ENCODE results near the gene TRAPPC6A.

TRAPPC6A gene

GRCh38 chr19:45186509-45187334 lies 8.7 kb upstream of the TRAPPC6A start:
- FAIRE-seq (no peak), DNase-seq (ENCODE audit: insufficient read length, low spot score) (no peak)

GRCh38 chr19:45184115-45184514 lies 6.1 kb upstream of the TRAPPC6A start:
- DNase-seq (ENCODE audit: insufficient read length, low spot score) (no peak), FAIRE-seq (no peak)

- no peak for FAIRE-seq
- DNase-seq (ENCODE audit: insufficient read length, low spot score) = no peak
Observed at GRCh38 chr19:45182758-45183157, 4.7 kb upstream of the TRAPPC6A start.

GRCh38 chr19:45180936-45181335 lies 2.9 kb upstream of the TRAPPC6A start:
- no peak for DNase-seq (ENCODE audit: insufficient read length, low spot score)

GRCh38 chr19:45179892-45180370 lies 1.9 kb upstream of the TRAPPC6A start:
- no peak for DNase-seq (ENCODE audit: insufficient read length, low spot score)
- no peak for FAIRE-seq

More at GRCh38 chr19:45180936-45181335, 2.9 kb upstream of the TRAPPC6A start:
- no peak for FAIRE-seq

- no peak for DNase-seq (ENCODE audit: insufficient read length, low spot score)
Observed at GRCh38 chr19:45179072-45179891, 1.2 kb upstream of the TRAPPC6A start.

GRCh38 chr19:45178262-45179071 lies 430 bp upstream of the TRAPPC6A start, which contains the start of gene BLOC1S3:
Gene BLOC1S3 (plus strand): TSS chr19:45178784. CDS start chr19:45179297, 513 bp downstream.
- FAIRE-seq (peak; percentile 98), DNase-seq (ENCODE audit: insufficient read length, low spot score) (peak; percentile 93)

More at GRCh38 chr19:45179072-45179891, 1.2 kb upstream of the TRAPPC6A start:
- no peak for FAIRE-seq

- no peak for DNase-seq (ENCODE audit: insufficient read length, low spot score)
- FAIRE-seq = no peak
Observed at GRCh38 chr19:45175515-45176345, 2.3 kb downstream of the TRAPPC6A start.

- DNase-seq (ENCODE audit: insufficient read length, low spot score) (no peak), FAIRE-seq (no peak)
Observed at GRCh38 chr19:45173816-45174215, 4.2 kb downstream of the TRAPPC6A start.

GRCh38 chr19:45172611-45173208 lies 5.3 kb downstream of the TRAPPC6A start:
- FAIRE-seq (no peak), DNase-seq (ENCODE audit: insufficient read length, low spot score) (no peak)

- DNase-seq (ENCODE audit: insufficient read length, low spot score) (no peak), FAIRE-seq (no peak)
Observed at GRCh38 chr19:45172173-45172572, 5.9 kb downstream of the TRAPPC6A start.

- FAIRE-seq (no peak), DNase-seq (ENCODE audit: insufficient read length, low spot score) (no peak)
Observed at GRCh38 chr19:45171211-45171623, 6.8 kb downstream of the TRAPPC6A start.

- DNase-seq (ENCODE audit: insufficient read length, low spot score) (no peak), FAIRE-seq (no peak)
Observed at GRCh38 chr19:45170146-45171106, 7.6 kb downstream of the TRAPPC6A start.

- DNase-seq (ENCODE audit: insufficient read length, low spot score) (no peak), FAIRE-seq (no peak)
Observed at GRCh38 chr19:45169602-45170001, 8.4 kb downstream of the TRAPPC6A start.

- no peak for DNase-seq (ENCODE audit: insufficient read length, low spot score)
- FAIRE-seq = no peak
Observed at GRCh38 chr19:45168767-45169351, 9.2 kb downstream of the TRAPPC6A start.

GRCh38 chr19:45166723-45167252 lies 11.2 kb downstream of the TRAPPC6A start:
- DNase-seq (ENCODE audit: insufficient read length, low spot score) (no peak), FAIRE-seq (no peak)

GRCh38 chr19:45164577-45165335 lies 13.3 kb downstream of the TRAPPC6A start:
- FAIRE-seq (peak; percentile 93), DNase-seq (ENCODE audit: insufficient read length, low spot score) (peak; percentile 83)

All from GM19239 (cell line).